Activated CD8-positive, alpha-beta memory T cell treated with anti-CD3 and anti-CD28 coated beads for 1 hour (primary cell): ENCODE measurements around the gene GALNT9.

Experiments used
- DNase-seq, 2 donors: peaks; one replicate each; pipeline ENCODE4 v3.0.0-alpha.2; 2020; ENCODE audit warnings: low read depth in 1 of 2; ENCODE audit errors: extremely low read depth in 1 of 2

GALNT9 gene

DNA sequence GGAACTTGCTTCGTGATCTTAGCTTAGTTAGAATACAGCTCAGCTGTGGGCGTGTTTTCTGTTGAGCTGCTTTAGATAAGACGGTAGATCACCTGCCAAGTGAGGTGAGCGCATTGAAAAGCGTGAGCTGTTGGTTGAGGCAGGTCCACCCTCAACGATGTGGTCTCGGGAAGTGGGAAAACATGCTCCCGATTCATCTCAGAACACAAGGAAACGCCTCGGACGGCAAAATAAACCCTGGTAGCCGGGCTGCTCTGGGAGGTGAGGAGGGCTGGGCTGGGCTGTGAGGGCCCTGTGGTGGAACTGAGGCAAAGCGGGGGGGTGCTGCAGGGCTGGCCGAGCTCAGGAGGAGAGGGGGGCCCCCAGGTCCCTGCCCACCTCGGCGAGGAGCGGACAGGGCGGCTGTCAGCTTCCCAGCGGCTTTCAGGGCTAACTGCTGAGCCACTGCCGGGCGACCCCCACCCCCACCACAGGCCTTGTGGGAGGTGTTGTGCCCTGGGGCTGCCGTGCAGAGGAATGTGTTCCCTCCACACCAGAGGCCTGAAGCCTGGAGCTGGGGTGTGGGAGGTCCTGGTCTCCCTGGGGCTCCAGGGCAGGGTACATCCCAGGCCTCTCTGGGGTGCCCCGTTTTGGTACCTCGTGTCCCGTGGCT, 154.4 kb downstream of the GALNT9 start:
- DNase-seq, result no peak

DNA sequence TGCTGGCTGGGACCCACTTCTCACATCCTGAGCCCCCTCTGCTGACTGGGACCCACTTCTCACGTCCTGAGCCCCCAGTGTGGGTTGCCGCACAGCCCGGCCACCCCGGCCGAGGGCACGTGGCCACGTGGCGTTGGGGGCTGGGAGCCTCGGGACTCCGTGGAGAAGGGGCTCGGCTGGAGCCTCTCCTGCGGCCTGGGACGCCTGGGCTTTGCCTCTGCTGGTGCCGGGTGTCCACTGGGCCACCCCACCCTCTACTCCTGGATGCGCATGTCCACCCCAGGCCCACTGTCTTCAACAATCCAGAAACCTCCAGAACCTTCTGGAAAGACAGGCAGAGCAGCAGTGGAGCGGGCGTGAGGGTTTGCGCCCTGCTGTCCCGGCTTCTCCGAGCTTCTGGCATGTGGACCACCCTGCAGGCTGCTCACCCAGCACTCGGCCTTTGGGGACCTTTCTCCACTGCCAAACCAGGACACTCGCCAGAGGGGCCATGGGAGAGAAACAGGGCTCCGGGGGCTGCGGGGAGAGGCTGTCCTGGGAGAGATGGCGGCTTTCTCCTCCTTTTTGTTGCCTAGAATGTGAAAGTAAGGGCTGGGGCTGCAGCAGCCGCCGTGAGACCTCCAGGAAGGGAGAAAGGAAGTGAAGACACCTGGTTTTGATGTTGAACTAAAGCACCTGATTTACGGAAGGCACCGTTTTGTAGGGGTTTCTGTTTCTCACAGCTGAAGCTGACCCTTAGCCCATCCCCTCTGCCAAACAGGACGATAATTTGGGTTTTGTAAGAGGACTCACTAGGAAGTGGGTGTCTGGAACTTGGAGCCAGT, 155.2 kb downstream of the GALNT9 start:
- no peak for DNase-seq

DNA sequence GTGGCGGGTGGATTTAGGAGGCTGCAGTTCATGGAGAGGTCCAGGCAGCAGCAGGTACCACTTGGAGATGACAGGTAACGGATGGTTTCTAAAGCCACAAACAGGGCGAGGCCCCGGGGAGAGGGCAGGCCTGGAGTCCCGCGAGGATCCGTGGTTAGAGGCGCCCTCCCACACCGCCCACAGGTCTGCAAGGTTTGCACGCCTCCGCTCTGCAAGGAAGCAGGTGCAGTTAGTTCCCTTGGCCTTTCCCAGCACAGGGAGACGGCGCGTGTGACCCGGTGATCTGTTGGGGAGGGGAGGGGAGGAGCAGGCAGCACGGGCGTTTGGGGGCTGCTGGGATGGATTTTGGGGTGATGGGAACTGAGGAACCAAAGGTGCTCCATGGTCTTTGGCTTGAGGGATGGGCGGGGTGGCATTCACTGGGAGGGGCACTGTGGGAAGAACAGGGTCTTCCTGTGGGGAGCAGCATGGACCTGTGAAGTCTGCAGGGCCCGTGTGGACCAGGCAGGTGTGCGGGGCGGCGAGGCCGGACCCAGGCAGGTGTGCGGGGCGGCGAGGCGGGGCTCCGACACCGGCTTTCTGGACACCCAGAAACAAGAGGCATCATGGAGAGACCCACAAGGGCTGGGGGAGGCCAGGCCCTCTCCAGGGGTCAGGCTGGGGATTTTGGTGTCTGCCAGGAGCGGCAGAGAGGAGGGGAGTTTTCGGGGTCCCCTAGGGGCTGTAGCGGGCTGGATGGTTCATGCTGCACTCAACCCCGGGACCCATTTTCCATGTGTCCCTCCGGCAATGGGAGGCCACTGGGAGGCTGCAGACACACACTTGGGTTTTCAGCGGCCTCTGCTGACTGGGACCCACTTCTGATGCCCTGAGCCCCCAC, 156.0 kb downstream of the GALNT9 start:
- DNase-seq, result no peak

DNA sequence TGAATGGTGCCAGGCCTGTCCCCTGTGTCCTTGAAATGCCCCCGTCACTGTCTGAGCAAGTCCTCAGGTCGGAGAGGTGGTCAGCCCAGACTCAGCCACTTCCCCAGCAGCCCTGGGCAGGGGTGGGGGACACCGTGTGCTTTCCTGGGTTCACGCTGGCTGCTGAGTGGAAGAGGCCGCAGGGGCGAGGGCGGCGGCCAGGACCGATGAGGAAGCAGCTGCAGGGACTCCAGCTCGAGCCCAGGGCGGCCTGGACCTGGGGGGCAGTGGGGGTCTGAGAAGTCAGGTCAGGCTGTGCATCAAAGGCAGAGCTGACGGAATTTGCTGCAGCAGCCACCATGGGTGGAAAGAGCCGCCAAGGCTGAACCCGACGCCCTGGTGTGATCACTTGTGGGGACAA, 156.8 kb downstream of the GALNT9 start:
- DNase-seq, result no peak

DNA sequence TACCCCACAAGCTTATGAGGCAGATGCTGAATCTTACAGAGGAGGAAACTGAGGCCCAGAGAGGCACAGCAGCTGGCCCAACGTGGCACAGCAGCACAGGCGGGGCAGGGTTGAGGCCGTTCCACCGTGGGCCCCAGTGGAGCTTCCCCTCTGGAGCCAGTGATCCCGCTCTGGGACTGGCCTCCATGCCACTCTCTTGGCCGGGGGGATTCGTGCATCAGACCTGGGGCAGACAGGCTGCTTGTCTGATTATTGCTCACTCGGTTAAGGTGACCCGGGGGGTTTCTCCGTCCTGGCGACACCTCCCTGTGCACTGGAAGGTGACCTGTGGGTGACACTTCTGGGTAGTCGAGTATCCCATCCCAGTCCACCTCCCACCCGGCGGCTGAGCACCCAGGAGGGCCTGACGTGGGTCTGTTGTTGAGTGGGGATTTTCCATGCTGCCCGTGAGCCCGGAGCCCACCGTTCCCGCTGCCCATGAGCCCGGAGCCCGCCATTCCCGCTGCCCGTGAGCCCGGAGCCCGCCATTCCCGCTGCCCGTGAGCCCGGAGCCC, 157.3 kb downstream of the GALNT9 start:
- DNase-seq, result no peak

DNA sequence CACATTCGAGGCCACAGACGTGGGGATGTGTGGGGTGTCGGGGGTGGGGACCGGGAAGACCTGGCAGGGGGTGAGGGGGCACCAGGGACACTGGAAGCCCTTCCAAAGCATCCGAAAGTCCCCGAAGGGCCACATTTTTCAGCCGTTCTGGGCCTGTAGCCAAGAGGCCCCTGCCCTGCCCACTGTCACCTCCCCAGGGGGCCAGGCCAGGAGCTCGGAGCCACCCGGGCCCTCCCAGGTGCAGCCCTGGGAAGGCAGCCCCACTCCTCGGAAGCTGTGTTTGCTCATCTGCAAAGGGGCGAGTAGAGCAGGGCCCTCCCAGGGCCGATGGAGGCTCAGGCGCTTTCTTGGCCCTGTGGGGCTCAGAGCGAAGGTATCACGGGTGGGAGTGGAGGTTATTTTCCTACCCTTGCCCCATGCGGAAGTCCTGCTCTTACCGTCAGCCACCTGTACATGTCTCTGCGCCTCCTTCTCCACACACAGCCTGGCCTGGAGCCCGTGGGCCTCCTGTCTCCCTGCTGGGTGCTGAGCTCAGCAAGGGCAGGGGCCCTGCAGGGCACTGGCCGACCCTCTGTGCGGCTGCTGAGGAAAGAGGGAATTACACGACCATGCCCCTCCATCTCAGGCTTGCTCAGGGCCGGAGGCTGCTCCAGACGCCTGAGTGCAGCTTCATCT, 158.0 kb downstream of the GALNT9 start:
- no peak for DNase-seq

DNA sequence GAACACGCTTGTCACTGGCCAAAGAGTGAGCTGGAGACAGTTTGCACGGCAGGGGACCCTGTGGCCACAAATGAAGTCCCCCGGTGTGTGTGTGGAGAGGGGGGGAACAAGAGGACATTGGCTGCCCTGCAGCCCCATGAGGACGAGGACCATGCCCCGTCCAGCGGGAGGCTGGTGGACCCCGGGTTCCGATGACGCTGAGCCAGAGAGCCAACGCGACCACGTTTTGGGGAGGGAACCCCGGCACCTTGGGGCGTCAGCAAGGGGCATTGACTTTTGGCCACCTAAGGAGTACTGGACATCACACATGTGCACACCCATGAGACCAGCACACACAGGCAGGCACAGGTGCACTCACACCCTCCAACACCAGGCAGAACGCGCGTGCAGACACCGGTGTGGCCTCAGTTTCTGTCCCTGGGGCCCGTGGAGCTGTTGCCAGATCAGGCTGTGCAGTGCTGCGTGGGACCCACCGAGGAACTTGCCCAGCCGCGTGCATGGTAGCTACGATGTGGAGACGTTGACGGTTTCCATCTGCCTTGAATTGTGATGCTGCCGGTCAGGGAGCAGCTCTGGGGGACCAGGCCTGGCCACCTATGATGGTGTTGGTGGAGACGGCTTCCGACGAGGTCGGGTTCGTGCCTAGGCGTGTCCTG, 158.6 kb downstream of the GALNT9 start:
- DNase-seq, result no peak

DNA sequence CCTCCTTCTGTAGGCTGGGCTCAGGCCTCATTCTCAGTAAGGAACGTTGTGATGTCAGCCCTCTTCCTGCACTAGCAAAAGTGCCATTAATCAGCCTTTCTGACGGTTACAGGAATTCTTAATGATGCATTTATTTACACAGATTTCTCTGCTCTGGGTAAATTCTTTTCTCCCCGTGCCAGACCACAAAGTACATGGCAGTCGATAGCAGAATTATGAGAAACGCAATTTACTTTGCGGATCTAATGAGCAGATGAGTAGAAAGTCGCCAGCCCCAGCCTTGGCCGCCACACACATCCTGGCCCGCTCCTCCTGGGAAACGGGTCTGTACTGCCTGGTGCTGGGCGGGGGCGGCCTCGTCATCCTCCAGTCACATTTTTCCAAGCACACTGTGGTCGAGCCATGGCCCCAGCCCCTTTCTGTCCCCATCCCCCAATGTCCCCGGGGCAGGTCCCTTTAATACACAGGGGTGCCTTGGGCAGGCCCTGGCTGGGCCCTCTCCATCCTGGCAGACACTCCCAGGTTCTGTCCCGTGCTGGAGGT, 159.2 kb downstream of the GALNT9 start:
- no peak for DNase-seq

DNA sequence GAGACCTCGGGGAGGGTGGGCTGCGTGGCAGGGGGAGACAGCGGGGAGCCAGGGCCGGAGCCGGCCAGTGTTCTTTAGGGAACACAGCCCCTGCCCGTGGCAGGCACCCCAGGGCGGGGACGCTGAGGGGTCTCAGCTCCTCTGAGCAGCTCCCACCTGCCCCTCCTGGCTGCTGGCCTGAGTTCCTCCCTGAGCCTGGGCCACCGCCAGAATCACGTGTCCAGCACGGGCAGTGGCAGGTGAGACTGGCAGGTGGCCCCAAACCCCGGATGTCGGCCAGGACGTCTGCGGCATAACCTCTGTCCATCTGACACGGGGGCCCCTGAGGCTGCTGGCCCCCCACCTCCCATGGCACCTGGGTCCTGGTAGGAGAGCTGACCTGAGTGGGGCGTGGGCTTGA, 160.0 kb downstream of the GALNT9 start:
- DNase-seq, result no peak

DNA sequence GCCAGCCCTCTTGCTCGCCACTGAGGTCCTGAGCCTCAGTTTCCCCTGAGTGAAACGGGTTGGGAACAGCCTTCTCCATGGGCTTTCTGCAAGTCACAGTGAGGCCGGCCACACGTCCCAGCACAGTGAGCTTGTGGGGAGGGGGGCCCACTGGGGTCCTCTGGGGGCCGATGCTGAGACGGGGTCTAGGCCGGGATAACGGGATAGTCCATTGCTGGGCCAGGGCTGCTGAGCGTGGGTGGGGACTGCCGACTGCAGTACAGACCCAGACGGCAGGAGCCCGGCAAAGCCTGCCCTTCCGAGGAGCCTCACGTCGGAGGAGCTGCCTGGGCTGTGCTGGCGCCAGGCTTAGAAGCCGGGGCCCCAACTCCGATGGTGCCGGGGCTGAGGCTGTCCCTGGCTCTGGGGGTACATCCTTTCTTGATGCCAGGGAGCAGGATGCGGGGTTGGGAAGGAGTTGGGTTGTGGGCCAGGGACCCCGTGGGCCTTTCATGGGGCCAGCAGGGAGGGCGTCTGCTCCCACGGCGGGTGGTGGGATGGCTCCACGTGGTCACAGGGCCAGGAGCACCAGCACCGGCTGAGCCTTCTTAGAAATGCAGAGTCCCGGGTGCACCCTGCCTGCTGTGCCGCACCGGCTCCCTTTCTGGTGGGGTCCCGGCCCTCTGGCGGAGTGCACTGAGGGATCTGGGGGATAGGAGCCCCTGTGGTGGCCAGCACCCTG, 160.9 kb downstream of the GALNT9 start:
- no peak for DNase-seq

DNA sequence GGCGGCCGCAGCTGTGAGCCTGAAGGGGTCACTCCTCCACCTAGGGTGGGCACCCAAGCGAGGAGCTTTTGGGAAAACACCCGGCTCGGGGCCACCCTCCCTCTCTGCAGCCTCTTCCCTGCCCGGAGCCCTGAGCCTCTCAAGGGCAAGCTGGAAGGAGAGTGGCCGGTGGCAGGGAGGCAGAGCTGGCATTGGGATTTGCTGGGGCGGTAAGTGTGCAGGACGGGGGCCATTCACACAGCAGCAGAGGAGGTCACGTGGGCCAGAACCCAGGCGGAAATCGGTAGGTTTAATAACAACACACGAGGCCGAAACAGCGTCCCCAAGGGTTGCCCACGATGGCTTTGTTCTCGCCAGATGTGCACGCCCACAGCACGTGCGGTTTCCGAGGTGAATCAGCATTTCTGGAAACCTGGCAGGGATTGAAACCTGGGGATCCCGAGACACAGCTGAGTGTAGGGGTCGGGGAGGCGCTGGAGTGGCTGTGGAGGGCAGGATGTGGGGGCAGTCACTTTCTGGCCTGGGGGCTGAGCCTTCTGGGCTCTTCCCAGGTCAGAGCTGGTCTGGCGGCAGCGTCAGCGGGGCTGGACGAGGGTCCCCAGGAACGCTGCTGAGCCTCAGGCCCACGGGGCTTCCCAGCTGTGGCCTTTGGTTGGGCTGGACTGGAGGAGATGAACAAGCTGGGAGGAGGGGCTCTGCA, 161.6 kb downstream of the GALNT9 start:
- no peak for DNase-seq

DNA sequence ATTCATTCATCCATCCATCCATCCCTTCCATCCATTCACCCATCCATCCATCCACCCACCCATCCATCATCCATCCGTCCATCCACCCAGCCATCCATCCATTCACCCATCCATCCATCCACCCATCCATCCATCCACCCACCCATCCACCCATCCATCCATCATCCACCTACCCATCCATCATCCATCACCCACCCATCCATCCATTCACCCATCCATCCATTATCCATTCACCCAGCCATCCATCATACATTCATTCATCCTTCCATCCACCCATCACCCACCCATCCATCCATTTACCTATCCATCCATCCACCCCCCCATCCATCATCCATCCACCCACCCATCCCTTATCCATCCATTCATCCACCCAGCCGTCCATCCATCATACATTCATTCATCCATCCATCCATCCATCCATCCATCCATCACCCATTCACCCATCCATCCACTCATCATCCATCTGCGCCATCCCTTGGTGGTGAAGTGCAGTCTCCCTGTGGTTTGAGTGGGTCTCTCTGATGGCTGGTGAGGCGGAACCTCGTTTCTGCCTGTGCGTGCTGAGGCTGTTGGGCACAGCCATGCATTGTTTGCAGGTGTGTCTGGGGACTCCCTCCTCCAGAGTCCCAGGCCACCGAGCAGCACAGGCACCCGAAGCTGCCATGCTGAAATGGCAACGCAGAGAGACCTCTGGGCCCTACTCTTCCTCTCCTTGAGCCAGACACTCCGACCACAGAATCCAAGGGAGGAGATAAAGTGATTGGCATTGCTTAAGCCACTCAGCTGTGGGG, 162.4 kb downstream of the GALNT9 start:
- no peak for DNase-seq

DNA sequence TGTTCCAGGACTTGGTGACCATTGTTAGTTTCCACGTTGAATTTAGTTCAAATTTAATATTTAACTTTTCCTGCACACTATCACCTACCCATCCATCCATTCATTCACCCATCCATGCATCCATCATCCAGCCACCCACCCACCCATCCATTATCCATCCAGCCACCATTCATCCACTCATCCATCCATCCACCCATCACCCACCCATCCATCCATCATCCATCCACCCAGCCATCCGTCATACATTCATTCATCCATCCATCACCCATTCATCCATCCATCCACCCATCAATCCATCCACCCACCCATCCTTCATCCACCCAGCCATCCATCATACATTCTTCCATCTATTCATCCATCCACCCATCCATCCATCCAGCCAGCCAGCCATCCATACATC, 163.3 kb downstream of the GALNT9 start:
- no peak for DNase-seq

DNA sequence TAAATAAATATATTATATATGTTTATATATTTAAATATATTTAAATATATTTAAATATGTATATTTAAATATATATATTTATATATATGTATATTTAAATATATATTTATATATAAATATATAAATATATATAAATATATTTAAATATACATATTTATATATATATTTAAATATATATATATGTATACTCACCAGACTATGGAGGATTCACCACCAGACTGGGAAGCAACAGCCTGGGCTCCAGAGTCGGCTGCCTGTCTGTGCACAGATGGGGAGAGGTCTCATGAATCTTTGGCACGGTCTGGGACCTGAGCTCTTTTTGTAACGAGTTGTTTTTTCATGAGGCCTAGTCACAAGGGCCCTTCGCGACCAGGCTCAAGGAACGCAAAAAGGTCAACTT, 163.8 kb downstream of the GALNT9 start:
- DNase-seq, result no peak

DNA sequence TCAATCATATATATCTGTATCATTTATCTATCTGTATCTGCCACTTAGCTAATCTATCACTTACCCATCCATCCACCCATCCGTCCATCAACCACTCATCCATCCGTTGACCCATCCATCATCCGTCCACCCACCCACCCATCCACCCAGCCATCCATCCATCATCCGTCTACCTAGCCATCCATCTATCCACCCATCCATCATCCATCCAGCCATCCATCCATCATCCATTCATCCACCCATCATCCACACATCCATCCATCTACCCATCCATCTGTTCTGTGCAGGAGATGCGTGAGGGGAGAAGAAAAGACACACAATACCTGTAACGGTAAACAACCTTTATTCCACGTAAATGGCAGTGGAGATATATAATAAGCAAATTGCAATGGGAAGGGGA, 165.0 kb downstream of the GALNT9 start:
- no peak for DNase-seq

DNA sequence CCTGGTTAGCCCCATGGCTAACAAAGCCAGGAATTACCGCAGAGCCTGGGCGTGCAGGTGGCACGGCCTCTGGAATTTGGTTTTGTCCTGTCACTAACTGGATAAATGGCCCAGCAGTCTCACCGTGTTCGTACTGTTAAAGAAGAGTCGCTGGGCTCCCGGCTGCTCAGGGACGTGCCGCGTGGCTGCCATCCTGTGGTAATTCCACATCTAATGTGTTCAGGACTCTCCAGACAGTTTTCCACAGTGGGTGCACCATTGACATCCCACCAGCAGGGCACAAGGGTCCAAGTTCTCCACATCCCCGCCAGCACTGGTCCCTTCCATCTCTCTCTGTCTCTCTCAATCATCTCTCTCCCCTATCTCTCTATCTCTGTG, 165.5 kb downstream of the GALNT9 start:
- no peak for DNase-seq

DNA sequence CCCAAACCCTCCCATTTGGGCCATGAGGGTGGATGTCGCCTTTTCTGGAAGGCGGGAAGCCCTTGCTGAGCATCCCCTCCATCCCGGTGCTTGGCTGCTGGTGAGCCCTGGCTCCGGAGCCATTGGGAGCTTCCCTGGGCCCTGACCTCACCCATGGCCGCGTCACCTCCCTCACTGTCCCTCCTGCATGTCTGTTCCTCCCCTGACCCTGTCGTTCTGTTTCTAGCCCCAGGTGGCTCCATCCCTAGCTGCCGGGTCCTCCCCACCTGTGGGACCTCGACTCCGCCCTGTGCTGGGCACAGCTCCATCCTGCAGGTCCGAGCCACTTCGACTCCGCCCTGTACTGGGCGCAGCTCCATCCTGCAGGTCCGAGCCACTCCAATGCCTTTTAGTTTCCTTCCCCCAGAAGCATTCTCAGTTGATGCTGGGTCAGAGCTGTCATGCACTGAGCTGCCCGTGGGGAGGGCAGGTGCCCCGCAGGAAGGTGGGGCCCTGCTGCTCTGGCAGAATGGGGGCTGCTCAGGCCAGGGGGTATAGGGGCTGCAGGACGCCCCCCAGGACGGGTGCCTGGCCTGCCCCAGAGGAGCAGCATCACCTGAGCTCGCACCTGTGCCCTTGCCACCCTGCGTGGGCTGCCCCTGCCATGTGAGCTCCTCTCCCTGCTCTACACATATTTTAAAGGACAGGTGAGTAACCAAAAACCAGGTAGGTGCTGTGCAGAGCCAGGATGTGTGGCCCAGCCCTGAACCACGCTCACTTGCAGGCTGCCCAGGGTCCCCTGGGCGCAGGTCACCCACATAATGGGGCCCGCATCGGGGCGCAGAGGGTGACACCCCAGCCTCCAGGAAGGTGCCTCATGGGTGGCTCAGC, 166.1 kb downstream of the GALNT9 start:
- no peak for DNase-seq
